ENCODE data around the gene TBX1.

The TBX1 gene

GRCh38 chr22:19815093-19815822 is 54.7 kb downstream of the TBX1 start:
- no peak overlapping the region for H3K27ac Mint-ChIP-seq
- no peak for DNase-seq (ENCODE audit: low spot score)
- no peak overlapping the region for H3K4me3 Mint-ChIP-seq
- H3K9me3 Mint-ChIP-seq = no peaks in the 10 kb centered on the region
- no peaks in the 10 kb centered on the region for H3K36me3 Mint-ChIP-seq (ENCODE audit: low read depth)
- H3K27me3 Mint-ChIP-seq (ENCODE audit: low read depth) = no peaks in the 10 kb centered on the region
- H3K4me1 Mint-ChIP-seq (ENCODE audit: low read depth) = no peaks in the 10 kb centered on the region

DNA sequence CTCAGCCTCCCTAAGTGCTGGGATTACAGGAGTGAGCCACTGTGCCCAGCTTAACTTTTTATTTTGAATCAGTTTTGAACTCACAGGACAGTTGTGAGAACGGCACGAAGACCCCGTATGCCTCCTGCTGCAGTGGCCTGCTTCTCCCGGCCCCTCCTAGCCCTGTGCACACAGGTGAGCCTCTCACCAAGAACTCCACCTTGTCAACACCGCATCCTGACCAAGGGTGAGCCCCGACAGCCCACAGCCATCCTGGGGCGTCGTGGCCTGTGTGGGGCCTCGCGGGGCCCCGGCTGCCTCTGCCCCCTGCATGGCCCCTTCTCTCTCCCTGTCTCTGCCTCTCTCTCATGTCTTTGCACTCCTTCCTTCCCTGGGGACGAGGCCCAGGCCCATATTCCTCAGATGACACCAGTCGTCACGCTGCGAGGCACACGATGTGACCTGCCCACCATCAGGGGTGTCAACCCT is 55.3 kb downstream of the TBX1 start:
- no peak overlapping the region for H3K27ac Mint-ChIP-seq
- no peaks in the 10 kb centered on the region for H3K9me3 Mint-ChIP-seq
- no peaks in the 10 kb centered on the region for H3K27me3 Mint-ChIP-seq (ENCODE audit: low read depth)
- no peaks in the 10 kb centered on the region for H3K36me3 Mint-ChIP-seq (ENCODE audit: low read depth)
- DNase-seq (ENCODE audit: low spot score) = no peak
- no peak overlapping the region for H3K4me3 Mint-ChIP-seq
- H3K4me1 Mint-ChIP-seq (ENCODE audit: low read depth) = no peaks in the 10 kb centered on the region

- Mint-ChIP-seq H3K27me3 (ENCODE audit: low read depth) (no peaks in the 10 kb centered on the region), H3K36me3 (ENCODE audit: low read depth) (no peaks in the 10 kb centered on the region), H3K27ac (no peak overlapping the region), H3K4me1 (ENCODE audit: low read depth) (no peaks in the 10 kb centered on the region), H3K4me3 (no peak overlapping the region), H3K9me3 (no peaks in the 10 kb centered on the region)
- DNase-seq (ENCODE audit: low spot score) = no peak
Measured at GRCh38 chr22:19816372-19817119, 56.0 kb downstream of the TBX1 start.

Data from T-helper 2 cell treated with Interferon-gamma antibody and Interleukin-4, amounts not matched to agents 5 μg/mL and 100 μg/mL, for 36 hours (primary cell).